NCI-H128 (cell line): Measurements from ENCODE around the gene RTL5.

Experiments used
- DNase-seq: peaks from one replicate; lab custom pipeline; 2025; ENCODE audit not compliant: unreplicated experiment; lab: John Stamatoyannopoulos, UW

Gene RTL5

GRCh38 chrX:72110051-72110875 lies 21.5 kb downstream of the RTL5 start:
- DNase-seq = no peak

- no peak for DNase-seq
Observed at GRCh38 chrX:72108666-72109065, 23.0 kb downstream of the RTL5 start.

- no peak for DNase-seq
Observed at GRCh38 chrX:72107841-72108595, 23.7 kb downstream of the RTL5 start.

- no peak for DNase-seq
Observed at GRCh38 chrX:72107320-72107719, 24.4 kb downstream of the RTL5 start.

GRCh38 chrX:72105436-72105835 lies 26.3 kb downstream of the RTL5 start:
- DNase-seq = no peak

- DNase-seq = no peak
Observed at GRCh38 chrX:72102760-72103159, 29.0 kb downstream of the RTL5 start.

- DNase-seq = no peak
Observed at GRCh38 chrX:72102126-72102525, 29.6 kb downstream of the RTL5 start.

- no peak for DNase-seq
Observed at GRCh38 chrX:72101597-72102037, 30.1 kb downstream of the RTL5 start.

- no peak for DNase-seq
Observed at GRCh38 chrX:72100824-72101351, 30.8 kb downstream of the RTL5 start.

- no peak for DNase-seq
Observed at GRCh38 chrX:72100051-72100755, 31.5 kb downstream of the RTL5 start.

GRCh38 chrX:72097098-72097497 lies 34.6 kb downstream of the RTL5 start:
- DNase-seq = no peak

GRCh38 chrX:72095370-72095769 lies 36.3 kb downstream of the RTL5 start:
- DNase-seq = no peak

- no peak for DNase-seq
Observed at GRCh38 chrX:72094894-72095293, 36.8 kb downstream of the RTL5 start.

- no peak for DNase-seq
Observed at GRCh38 chrX:72089254-72089653, 42.5 kb downstream of the RTL5 start.

GRCh38 chrX:72088761-72089160 lies 43.0 kb downstream of the RTL5 start:
- no peak for DNase-seq

GRCh38 chrX:72086995-72087394 lies 44.7 kb downstream of the RTL5 start:
- no peak for DNase-seq

- DNase-seq = no peak
Observed at GRCh38 chrX:72084114-72084513, 47.6 kb downstream of the RTL5 start.

- no peak for DNase-seq
Observed at GRCh38 chrX:72083291-72083690, 48.4 kb downstream of the RTL5 start.

- no peak for DNase-seq
Observed at GRCh38 chrX:72081605-72082320, 50.0 kb downstream of the RTL5 start.

GRCh38 chrX:72080800-72081199 lies 50.9 kb downstream of the RTL5 start:
- no peak for DNase-seq

GRCh38 chrX:72080150-72080549 lies 51.6 kb downstream of the RTL5 start:
- DNase-seq = no peak
